SH-SY5Y (cell line): ENCODE measurements around the gene CCDC6.

ENCODE experiments used
- GATA2 ChIP-seq: IDR thresholded peaks from 2 replicates; pipeline ENCODE4 v1.6.1; 2011; ENCODE audit warnings: mild to moderate bottlenecking, low read depth, low read length
- GATA3 ChIP-seq: IDR thresholded peaks from 2 replicates; pipeline ENCODE4 v1.6.1; 2011; ENCODE audit warnings: low read depth, mild to moderate bottlenecking, low read length, moderate library complexity

CCDC6 gene

GRCh38 chr10:59820471-59820870 lies 85.9 kb downstream of the CCDC6 start:
- TF ChIP-seq GATA3 (no peak), GATA2 (no peak)

GRCh38 chr10:59819683-59820082 lies 86.7 kb downstream of the CCDC6 start:
- TF ChIP-seq GATA2 (no peak), GATA3 (no peak)

- TF ChIP-seq GATA2 = no peak
- TF ChIP-seq GATA3 = no peak
Observed at GRCh38 chr10:59819265-59819664, 87.1 kb downstream of the CCDC6 start.

- TF ChIP-seq GATA2 (no peak), GATA3 (no peak)
Observed at GRCh38 chr10:59817773-59818172, 88.6 kb downstream of the CCDC6 start.

GRCh38 chr10:59814878-59815277 lies 91.5 kb downstream of the CCDC6 start:
- TF ChIP-seq GATA3 (no peak), GATA2 (no peak)

GRCh38 chr10:59812519-59813122 lies 93.7 kb downstream of the CCDC6 start:
- TF ChIP-seq GATA3 = no peak
- no peak for TF ChIP-seq GATA2

GRCh38 chr10:59809644-59809974 lies 96.7 kb downstream of the CCDC6 start:
- TF ChIP-seq GATA2 (no peak), GATA3 (no peak)

GRCh38 chr10:59808896-59809643 lies 97.3 kb downstream of the CCDC6 start:
- TF ChIP-seq GATA3 (no peak), GATA2 (no peak)

- TF ChIP-seq GATA2 (no peak), GATA3 (no peak)
Observed at GRCh38 chr10:59807629-59808620, 98.4 kb downstream of the CCDC6 start.

- no peak for TF ChIP-seq GATA3
- TF ChIP-seq GATA2 = no peak
Observed at GRCh38 chr10:59805014-59805413, 101.3 kb downstream of the CCDC6 start.

GRCh38 chr10:59804220-59804619 lies 102.1 kb downstream of the CCDC6 start:
- no peak for TF ChIP-seq GATA2
- TF ChIP-seq GATA3 = no peak

- TF ChIP-seq GATA3 (no peak), GATA2 (no peak)
Observed at GRCh38 chr10:59803714-59804113, 102.6 kb downstream of the CCDC6 start.

GRCh38 chr10:59801171-59801570 lies 105.2 kb downstream of the CCDC6 start:
- no peak for TF ChIP-seq GATA3
- TF ChIP-seq GATA2 = no peak

- TF ChIP-seq GATA3 (no peak), GATA2 (no peak)
Observed at GRCh38 chr10:59799421-59799820, 106.9 kb downstream of the CCDC6 start.
